ENCODE data around the gene HOTAIR. TPM values are rescaled to one million over a fixed set of nuclear protein-coding genes. Genes with fewer than 3 reads are reported as not detected.

The HOTAIR gene
- total RNA-seq, 1 experiment from 2014 or later = not detected

DNA sequence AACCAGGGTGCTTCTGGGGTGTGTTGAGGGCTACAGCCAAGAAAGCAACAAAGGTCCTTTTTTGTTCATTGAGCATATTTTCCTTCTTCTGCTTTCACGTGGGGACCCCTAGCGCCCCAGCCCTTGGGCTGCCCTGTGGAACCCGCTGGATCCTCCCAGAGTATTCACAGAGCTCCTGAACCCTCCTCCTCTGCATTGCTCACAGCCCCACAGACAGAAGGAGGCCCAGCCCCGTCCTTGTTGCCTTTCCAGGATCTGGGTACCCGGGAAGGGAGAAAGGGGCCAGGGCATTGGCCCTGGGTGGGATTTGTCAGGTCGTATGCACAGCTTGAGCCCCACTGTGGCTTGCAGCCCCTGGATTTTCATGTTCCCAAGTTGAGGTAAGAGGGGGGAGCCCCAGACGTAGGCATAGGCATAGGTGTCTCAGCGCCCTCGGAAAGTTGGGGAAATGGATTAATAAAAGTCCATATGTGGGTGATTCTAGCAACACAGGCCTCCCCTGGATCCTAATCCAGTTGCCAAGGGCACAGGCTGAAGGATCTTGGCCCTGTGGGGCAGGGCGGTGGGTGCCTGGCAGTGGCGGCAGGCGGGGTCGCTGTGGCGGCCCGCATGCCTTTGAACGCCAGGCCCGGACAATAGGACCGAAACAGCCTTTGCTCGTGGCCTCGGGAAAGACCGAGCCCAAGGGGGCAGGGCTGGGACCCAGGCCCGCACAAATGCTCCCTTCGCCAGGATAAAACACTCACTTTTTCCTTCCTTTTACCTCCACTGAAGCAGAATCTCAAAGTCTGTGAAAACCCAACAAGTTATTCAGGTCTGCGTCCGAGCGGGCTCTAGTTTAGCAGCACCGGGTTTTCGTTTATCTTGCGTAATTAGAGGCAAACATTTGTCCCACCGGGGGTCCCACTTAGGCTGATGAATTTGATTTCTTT lies 7.1 kb upstream of the HOTAIR start:
- Histone ChIP-seq H4K5ac (ENCODE audit: insufficient read length, low read depth, low read length) (no peak overlapping the region), H3K23ac (ENCODE audit: insufficient read length, low read depth, low read length) (no peak overlapping the region), H3K23me2 (ENCODE audit: insufficient read length, low read depth, low read length, poor library complexity, severe bottlenecking) (no peaks in the 10 kb centered on the region), H2BK15ac (ENCODE audit: low read depth, low read length) (no peak overlapping the region), H2BK20ac (ENCODE audit: low read depth, low read length, poor library complexity, severe bottlenecking) (no peak overlapping the region), H3K79me2 (ENCODE audit: insufficient read depth, low read length) (no peaks in the 10 kb centered on the region), H3K56ac (ENCODE audit: insufficient read length, low read depth, low read length) (no peak overlapping the region), H3T11ph (ENCODE audit: low read length) (no peak overlapping the region), H3K27me3 (ENCODE audit: insufficient read depth, low read length) (peaks cover 94% of the 10 kb centered on the region), H2AK5ac (ENCODE audit: insufficient read length, low read length) (no peak overlapping the region), H4K8ac (replicated peaks; ENCODE audit: insufficient read length, low read depth, low read length) (no peak overlapping the region), H3K18ac (ENCODE audit: insufficient read length, low read depth, low read length) (no peak overlapping the region), H3K27ac (ENCODE audit: insufficient read length, low read depth, low read length) (no peak overlapping the region), H4K91ac (ENCODE audit: insufficient read length, low read depth, low read length) (no peak overlapping the region), H3K9ac (ENCODE audit: extremely low read depth, insufficient read length, low read length) (no peak overlapping the region), H3K4me2 (ENCODE audit: insufficient read depth, insufficient read length, low read length) (no peak overlapping the region), H2BK5ac (ENCODE audit: insufficient read length, low read length) (no peak overlapping the region), H4K20me1 (ENCODE audit: control insufficient read depth, insufficient read depth, insufficient read length) (no peaks in the 10 kb centered on the region), H2AFZ (ENCODE audit: low read length) (no peak overlapping the region), H3K9me3 (ENCODE audit: control insufficient read depth, low read depth, low read length) (no peaks in the 10 kb centered on the region), H3K4ac (ENCODE audit: low read depth, low read length) (no peak overlapping the region), H3K4me1 (ENCODE audit: insufficient read depth, low read length) (no peaks in the 10 kb centered on the region), H3K14ac (ENCODE audit: insufficient read depth, low read length) (no peak overlapping the region), H2BK120ac (ENCODE audit: low read depth, low read length, poor library complexity, severe bottlenecking) (no peak overlapping the region), H3K79me1 (ENCODE audit: insufficient read depth, low read depth, low read length, poor library complexity, severe bottlenecking) (no peaks in the 10 kb centered on the region), H2BK12ac (ENCODE audit: insufficient read length, low read depth, low read length) (no peak overlapping the region)
- no CpG with 5 or more reads among the region's 30 CpGs for WGBS (ENCODE audit: extremely low coverage, insufficient read length, low lambda C conversion rate)
- no peaks in the 10 kb centered on the region; a peak in 2 of 7 replicates for H3K36me3 Mint-ChIP-seq (ENCODE audit: insufficient read depth in 1 of 3, low read depth in 3 of 3)
- H3K27me3 Mint-ChIP-seq (ENCODE audit: low read depth) = peaks cover 100% of the 10 kb centered on the region
- H3K9me3 Mint-ChIP-seq = peaks cover 9 to 20% of the 10 kb centered on the region in 2 experiments; a peak in 4 of 5 replicates
- no peak overlapping the region for H3K27ac Mint-ChIP-seq
- TF ChIP-seq CTCF (conservative IDR thresholded peaks at IDR 0.05) = no peak
- DNase-seq = no peak
- H3K4me3 Mint-ChIP-seq = no peak overlapping the region
- H3K4me1 Mint-ChIP-seq = peaks cover 3 to 12% of the 10 kb centered on the region in 2 experiments; a peak in 2 of 4 replicates
